Activated CD4-positive, alpha-beta T cell treated with anti-CD3 and anti-CD28 coated beads, Interleukin-2, amount 10 ng/mL, durations not matched to agents 24 days and 14 days (primary cell): ENCODE measurements around the gene CIB1. TPM values are rescaled to one million over a fixed set of nuclear protein-coding genes. Genes with fewer than 3 reads are reported as not detected.

Source experiments
- DNase-seq: peaks from one replicate; pipeline ENCODE4 v3.0.0; 2022
- H3K27ac Mint-ChIP-seq: one replicate; pipeline ENCODE4 v1.8.0; 2022; ENCODE audit warnings: mild to moderate bottlenecking, mixed read lengths
- H3K27me3 Mint-ChIP-seq: one replicate; pipeline ENCODE4 v1.8.0; 2022; ENCODE audit warnings: mixed read lengths
- H3K36me3 Mint-ChIP-seq: one replicate; pipeline ENCODE4 v1.8.0; 2022; ENCODE audit warnings: low read depth, mild to moderate bottlenecking, mixed read lengths
- H3K4me1 Mint-ChIP-seq: one replicate; pipeline ENCODE4 v1.8.0; 2021; ENCODE audit warnings: mixed read lengths
- H3K4me3 Mint-ChIP-seq: one replicate; pipeline ENCODE4 v1.8.0; 2022; ENCODE audit warnings: mild to moderate bottlenecking, moderate library complexity, mixed read lengths
- H3K9me3 Mint-ChIP-seq: one replicate; pipeline ENCODE4 v1.8.0; 2021; ENCODE audit warnings: mixed read lengths
- intact Hi-C: fragments of 100-400 bp; cut with micrococcal nuclease; formaldehyde crosslinking; loops from one replicate; pipeline ENCODE4 v1.15.1; 2023
- total RNA-seq: library from RNA; stranded (reverse); gene quantifications from 2 replicates; pipeline ENCODE4 v1.2.3, GENCODE V29; 2022

CIB1 gene
- total RNA-seq, 1 donor from 2014 or later: 156 TPM

DNA sequence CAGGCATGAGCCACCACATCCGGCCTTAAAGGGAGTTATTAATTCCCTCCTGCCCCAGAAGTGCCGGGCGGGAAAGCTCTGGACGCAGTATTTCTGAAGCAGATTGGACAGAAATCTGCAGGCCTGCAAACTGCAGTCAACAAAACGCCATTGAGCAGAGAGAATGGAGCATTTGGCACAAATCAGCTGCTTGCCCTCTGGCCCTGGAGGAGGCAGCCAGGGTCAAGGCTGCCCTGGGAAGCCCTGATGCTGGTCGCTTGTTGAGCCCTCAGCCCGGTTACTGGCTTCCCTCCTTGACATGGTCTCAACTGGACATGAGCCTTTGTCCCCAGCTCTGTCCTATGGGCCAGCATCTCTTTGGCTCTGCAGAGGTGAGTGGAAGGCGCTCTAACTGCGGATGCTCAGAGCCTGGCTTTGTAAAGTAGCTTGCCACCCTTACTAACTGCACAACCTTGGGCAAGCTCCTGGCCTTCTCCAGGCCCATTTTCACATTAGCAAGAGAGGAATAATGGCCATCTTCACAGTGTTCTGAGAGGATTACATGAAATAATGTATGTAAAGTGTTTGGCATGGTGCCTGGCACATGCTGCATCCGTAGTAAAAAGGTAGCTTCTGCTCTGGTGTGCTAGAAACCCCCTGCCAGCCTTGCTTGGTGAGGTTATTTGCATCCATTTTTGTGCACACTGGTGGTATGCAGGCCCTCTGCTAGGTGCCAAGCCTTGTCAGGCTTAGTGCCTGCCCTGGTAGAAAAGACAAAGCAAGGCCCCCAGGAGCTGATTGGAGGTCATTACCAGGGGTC lies 28.5 kb downstream of the CIB1 start:
- Mint-ChIP-seq H3K4me3 (no peak overlapping the region), H3K27me3 (peaks cover 2% of the 10 kb centered on the region), H3K27ac (no peak overlapping the region), H3K36me3 (peaks cover 18% of the 10 kb centered on the region), H3K4me1 (peaks cover 28% of the 10 kb centered on the region), H3K9me3 (no peaks in the 10 kb centered on the region)
- intact Hi-C loops: no loop called here
- DNase-seq: no peak

GRCh38 chr15:90203922-90204321 lies 29.8 kb downstream of the CIB1 start:
- H3K27ac Mint-ChIP-seq: no peak overlapping the region
- no peak overlapping the region for H3K4me3 Mint-ChIP-seq
- H3K36me3 Mint-ChIP-seq: peaks cover 8% of the 10 kb centered on the region
- no peak for DNase-seq
- intact Hi-C loops: no loop called here
- peaks cover 2% of the 10 kb centered on the region for H3K27me3 Mint-ChIP-seq
- peaks cover 23% of the 10 kb centered on the region for H3K4me1 Mint-ChIP-seq
- no peaks in the 10 kb centered on the region for H3K9me3 Mint-ChIP-seq

DNA sequence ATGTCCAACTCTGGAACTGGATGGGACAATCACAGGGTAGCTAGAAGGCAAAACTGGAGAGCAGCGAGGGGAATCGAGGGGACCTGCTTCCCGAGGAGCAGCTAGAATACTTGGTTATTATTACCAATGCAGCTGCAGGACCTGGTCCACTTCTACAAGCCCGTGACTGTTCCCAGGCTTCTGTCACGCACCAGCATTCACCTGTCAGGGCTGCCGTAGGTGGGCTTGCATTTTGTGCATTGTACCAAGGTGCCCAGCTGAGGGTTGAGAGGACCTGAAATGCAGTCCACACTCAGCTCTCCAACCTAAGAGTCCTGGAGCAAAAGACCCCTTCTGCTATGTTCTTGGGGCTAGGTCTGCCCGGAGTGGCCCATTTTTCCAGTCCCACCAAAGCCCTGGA lies 30.3 kb downstream of the CIB1 start:
- intact Hi-C loops: no loop called here
- Mint-ChIP-seq H3K9me3 (no peaks in the 10 kb centered on the region), H3K36me3 (peaks cover 6% of the 10 kb centered on the region), H3K4me3 (no peak overlapping the region), H3K4me1 (peaks cover 23% of the 10 kb centered on the region), H3K27me3 (peaks cover 2% of the 10 kb centered on the region), H3K27ac (no peak overlapping the region)
- DNase-seq: no peak

DNA sequence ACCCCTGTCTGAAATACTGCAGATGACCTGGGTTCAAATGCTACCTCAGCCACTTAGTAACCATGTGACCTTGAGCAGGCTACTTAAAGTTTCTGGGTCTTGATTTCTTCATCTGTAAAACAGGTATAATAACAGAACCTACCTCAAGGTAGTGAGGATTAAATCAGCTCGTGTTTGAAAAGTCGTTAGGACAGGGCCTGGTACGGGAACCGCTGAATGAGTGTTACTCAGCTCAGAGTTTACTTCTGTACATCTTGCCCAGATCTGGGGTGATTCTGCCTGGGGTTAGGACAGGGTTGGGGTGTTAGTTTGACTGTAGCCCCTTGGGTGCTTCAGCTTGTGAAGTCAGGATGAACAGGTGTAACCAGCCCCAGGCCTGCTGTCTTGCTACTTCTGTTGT lies 30.8 kb downstream of the CIB1 start:
- Mint-ChIP-seq H3K27me3 (peaks cover 2% of the 10 kb centered on the region), H3K9me3 (no peaks in the 10 kb centered on the region), H3K27ac (no peak overlapping the region), H3K36me3 (peaks cover 6% of the 10 kb centered on the region), H3K4me3 (peak overlapping the region; percentile 90), H3K4me1 (peaks cover 25% of the 10 kb centered on the region)
- no peak for DNase-seq
- intact Hi-C loops: no loop called here

DNA sequence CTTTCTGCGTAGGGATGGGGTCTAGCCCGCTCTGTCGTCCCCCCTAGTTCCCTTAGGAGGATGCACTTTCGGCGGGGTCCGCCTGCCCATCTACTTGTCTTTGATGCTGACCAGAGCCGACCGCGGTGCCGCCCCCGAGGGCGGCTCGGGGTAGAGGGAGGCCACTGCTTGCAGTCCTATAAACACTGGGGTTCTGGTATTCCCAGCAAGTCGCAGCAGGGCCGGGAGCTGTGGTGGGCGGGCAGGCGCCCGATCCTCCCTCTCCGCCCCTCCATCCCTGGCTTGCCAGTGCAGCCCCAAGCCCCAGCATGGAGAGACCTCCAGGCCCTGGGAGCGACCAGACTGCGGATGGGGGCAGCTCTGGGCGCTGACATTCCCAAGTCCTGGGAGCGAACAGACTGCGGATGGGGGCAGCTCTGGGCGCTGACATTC lies 31.8 kb downstream of the CIB1 start:
- no peak for DNase-seq
- H3K36me3 Mint-ChIP-seq: peaks cover 6% of the 10 kb centered on the region
- H3K4me1 Mint-ChIP-seq: peaks cover 25% of the 10 kb centered on the region
- intact Hi-C loops: loop anchor here (1.0 to 2.0 kb wide), 2 partner anchors 17 to 32 kb away; partner anchors contain the start of gene GDPGP1
- H3K4me3 Mint-ChIP-seq: peak overlapping the region; percentile 90
- no peaks in the 10 kb centered on the region for H3K9me3 Mint-ChIP-seq
- peaks cover 2% of the 10 kb centered on the region for H3K27me3 Mint-ChIP-seq
- peak overlapping the region; percentile 71 for H3K27ac Mint-ChIP-seq

DNA sequence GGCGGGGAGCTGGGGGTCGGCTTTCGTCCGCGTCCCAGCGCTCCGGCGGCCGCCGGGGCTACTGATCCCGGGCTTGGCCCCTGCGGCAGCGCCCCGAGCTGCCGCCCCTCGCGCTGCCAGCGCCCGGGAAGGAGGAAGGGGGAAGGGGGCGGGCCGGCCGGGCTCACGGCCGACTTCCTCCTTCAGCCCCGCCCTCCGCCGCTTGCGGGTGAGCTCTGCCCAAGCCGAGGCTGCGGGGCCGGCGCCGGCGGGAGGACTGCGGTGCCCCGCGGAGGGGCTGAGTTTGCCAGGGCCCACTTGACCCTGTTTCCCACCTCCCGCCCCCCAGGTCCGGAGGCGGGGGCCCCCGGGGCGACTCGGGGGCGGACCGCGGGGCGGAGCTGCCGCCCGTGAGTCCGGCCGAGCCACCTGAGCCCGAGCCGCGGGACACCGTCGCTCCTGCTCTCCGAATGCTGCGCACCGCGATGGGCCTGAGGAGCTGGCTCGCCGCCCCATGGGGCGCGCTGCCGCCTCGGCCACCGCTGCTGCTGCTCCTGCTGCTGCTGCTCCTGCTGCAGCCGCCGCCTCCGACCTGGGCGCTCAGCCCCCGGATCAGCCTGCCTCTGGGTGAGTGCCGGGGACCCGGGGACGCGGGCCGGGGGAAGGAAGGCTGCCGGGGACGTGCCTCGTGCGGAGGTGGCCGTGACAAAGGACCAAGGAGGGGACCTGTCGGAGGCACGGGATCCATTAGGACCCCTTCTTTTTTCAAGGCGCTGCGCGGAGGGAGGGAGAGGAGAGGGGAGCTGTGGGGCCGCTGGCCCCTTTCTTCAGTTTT lies 32.4 kb downstream of the CIB1 start, which contains the start of gene SEMA4B:
Gene SEMA4B, plus strand, starts transcription at position 201 of the 814 bp plus-strand sequence. Its CDS starts 249 bp downstream, at position 450.
- Mint-ChIP-seq H3K27me3 (peaks cover 2% of the 10 kb centered on the region), H3K9me3 (no peaks in the 10 kb centered on the region), H3K4me1 (peaks cover 25% of the 10 kb centered on the region), H3K4me3 (peak within 1 kb of the TSS; percentile 90), H3K36me3 (peaks cover 7% of the 10 kb centered on the region), H3K27ac (peak within 1 kb of the TSS; percentile 71)
- intact Hi-C loops: loop anchor here (1.0 to 2.0 kb wide), 2 partner anchors 17 to 33 kb away; partner anchors contain the start of gene GDPGP1
- DNase-seq: peak; percentile 94

DNA sequence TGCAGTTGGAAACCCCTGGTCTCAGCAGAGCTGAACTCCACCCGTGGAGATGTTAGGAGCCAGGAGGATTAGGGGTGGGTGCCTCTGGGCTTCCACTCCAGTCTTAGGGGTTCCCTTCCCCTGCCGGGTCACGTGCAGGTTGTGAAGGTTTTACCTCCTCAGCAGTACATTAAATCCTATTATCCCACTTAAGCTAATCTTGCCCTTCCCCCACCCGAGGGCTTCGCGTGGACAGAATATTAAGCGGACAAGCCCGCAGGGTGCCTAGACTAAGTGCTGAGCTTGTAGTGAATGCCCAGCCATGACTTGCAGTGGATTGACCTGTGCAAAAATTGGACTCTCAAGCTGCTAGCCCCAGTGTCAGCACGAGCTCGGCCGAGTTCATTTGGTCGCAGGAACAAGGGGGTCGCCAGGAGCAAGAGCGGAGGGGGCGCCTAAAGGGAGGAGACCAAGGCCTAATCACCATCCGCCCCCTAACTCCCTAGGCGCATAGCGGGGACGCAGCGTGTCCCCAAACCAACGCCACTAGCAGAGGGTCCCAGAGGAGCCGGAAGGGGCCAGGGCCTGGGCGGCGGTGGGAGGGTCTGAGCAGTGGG lies 33.1 kb downstream of the CIB1 start:
- Mint-ChIP-seq H3K27ac (peak overlapping the region; percentile 68), H3K36me3 (peaks cover 8% of the 10 kb centered on the region), H3K9me3 (no peaks in the 10 kb centered on the region), H3K27me3 (peaks cover 2% of the 10 kb centered on the region), H3K4me3 (peak overlapping the region; percentile 80), H3K4me1 (peaks cover 23% of the 10 kb centered on the region)
- intact Hi-C loops: loop anchor here (1.0 to 2.0 kb wide), 2 partner anchors 16 to 34 kb away; partner anchors contain the start of gene GDPGP1
- DNase-seq: no peak

GRCh38 chr15:90194655-90195054 lies 39.1 kb downstream of the CIB1 start:
- no peaks in the 10 kb centered on the region for H3K9me3 Mint-ChIP-seq
- no peaks in the 10 kb centered on the region for H3K27me3 Mint-ChIP-seq
- intact Hi-C loops: no loop called here
- DNase-seq: no peak
- H3K4me1 Mint-ChIP-seq: peaks cover 34% of the 10 kb centered on the region
- peaks cover 7% of the 10 kb centered on the region for H3K36me3 Mint-ChIP-seq
- no peak overlapping the region for H3K4me3 Mint-ChIP-seq
- no peak overlapping the region for H3K27ac Mint-ChIP-seq

DNA sequence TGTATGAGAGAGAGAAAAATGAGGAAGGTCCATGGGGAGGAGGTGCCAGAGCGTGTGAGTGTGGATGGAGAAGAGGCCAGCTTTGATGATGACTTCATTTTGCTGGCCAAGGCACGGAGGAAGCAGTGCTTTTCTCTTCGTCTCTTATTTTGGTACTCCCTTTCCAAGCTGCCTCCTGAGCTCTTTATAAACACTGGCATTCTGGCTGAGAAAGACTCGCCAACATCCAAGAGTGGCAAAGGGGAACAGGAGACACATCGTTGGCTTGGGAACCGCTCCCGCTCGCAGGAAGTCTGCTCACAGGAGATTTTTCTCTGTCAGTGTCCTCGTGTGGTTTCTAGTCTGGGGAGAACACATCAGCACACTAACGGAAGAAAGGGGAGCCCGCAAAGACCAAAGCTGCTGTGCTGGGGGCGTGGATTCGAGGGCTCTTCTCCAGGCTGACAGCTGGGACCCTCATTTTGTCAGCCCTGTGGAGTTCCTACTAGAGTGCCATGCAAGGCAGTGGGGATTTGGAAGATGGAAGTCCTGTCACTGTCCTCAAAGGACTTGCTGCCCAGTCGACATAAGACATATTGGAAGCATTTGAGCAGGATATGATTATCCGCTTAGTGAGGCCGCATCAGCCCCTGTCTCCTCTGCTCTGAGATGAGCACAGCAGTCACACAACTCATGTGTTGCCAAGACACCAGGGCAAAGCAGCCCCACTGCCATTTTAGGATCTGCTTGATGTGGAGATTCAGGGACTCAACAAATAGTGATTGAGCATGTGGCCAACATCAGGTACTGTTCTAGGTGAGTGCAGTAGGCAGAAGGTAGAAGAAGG lies 40.6 kb downstream of the CIB1 start:
- Mint-ChIP-seq H3K9me3 (no peaks in the 10 kb centered on the region), H3K27me3 (no peaks in the 10 kb centered on the region), H3K27ac (peak overlapping the region; percentile 10), H3K4me1 (peaks cover 32% of the 10 kb centered on the region), H3K36me3 (peaks cover 7% of the 10 kb centered on the region), H3K4me3 (peak overlapping the region; percentile 62)
- intact Hi-C loops: no loop called here
- DNase-seq: no peak

- intact Hi-C loops: no loop called here
- DNase-seq: peak; percentile 74
- Mint-ChIP-seq H3K4me1 (peaks cover 38% of the 10 kb centered on the region), H3K36me3 (peaks cover 10% of the 10 kb centered on the region), H3K4me3 (peak overlapping the region; percentile 76), H3K27ac (peak overlapping the region; percentile 45), H3K27me3 (no peaks in the 10 kb centered on the region), H3K9me3 (no peaks in the 10 kb centered on the region)
Measured at GRCh38 chr15:90191794-90192509, 41.8 kb downstream of the CIB1 start.

- peaks cover 9% of the 10 kb centered on the region for H3K36me3 Mint-ChIP-seq
- peaks cover 39% of the 10 kb centered on the region for H3K4me1 Mint-ChIP-seq
- H3K4me3 Mint-ChIP-seq: peak overlapping the region; percentile 76
- H3K9me3 Mint-ChIP-seq: no peaks in the 10 kb centered on the region
- H3K27ac Mint-ChIP-seq: peak overlapping the region; percentile 58
- no peak for DNase-seq
- intact Hi-C loops: no loop called here
- H3K27me3 Mint-ChIP-seq: no peaks in the 10 kb centered on the region
Measured at GRCh38 chr15:90191344-90191687, 42.4 kb downstream of the CIB1 start.

DNA sequence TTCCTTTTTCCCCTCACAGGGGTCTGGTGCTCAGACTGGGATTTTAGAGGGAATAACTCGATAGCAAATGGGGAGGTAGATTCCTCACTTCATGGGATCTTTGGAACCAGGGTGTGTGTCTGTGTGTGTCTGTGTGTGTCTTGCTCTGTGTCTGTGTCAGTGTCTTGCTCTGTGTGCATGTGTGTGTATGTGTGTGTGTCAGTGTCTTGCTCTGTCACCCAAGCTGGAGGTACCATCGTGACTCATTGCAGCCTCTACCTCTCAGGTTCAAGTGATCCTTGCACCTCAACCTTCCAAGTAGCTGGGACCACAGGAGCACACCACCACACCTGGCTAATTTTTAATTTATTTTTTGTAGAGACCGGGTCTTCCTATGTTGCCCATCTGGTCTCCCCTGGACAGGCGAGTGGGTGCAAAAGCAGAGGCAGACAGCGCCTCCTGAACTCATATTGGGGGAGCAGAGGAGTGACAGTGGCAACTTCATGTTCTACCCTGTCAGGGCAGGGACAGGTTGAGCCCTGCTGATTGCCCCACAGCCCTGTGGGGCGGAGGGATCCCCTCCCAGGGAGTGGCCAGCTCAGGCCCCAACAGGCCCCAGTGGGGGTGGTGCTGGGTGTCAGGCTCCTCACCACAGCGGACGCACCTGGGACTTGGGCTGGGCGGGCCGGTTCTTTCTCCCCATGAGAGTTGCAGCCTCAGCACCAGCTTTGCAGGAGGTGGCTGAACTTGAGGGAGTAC lies 43.0 kb downstream of the CIB1 start:
- Mint-ChIP-seq H3K36me3 (peaks cover 7% of the 10 kb centered on the region), H3K4me3 (no peak overlapping the region), H3K27ac (peak overlapping the region; percentile 52), H3K9me3 (no peaks in the 10 kb centered on the region), H3K27me3 (no peaks in the 10 kb centered on the region), H3K4me1 (peaks cover 40% of the 10 kb centered on the region)
- intact Hi-C loops: no loop called here
- no peak for DNase-seq
